OCI-M2 (cell line): ENCODE results near the gene LY6G6C.

ENCODE experiments used
- DNase-seq: peaks from one replicate; lab custom pipeline; 2025; ENCODE audit not compliant: unreplicated experiment; lab: John Stamatoyannopoulos, UW

The LY6G6C gene, protein sequence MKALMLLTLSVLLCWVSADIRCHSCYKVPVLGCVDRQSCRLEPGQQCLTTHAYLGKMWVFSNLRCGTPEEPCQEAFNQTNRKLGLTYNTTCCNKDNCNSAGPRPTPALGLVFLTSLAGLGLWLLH

DNA sequence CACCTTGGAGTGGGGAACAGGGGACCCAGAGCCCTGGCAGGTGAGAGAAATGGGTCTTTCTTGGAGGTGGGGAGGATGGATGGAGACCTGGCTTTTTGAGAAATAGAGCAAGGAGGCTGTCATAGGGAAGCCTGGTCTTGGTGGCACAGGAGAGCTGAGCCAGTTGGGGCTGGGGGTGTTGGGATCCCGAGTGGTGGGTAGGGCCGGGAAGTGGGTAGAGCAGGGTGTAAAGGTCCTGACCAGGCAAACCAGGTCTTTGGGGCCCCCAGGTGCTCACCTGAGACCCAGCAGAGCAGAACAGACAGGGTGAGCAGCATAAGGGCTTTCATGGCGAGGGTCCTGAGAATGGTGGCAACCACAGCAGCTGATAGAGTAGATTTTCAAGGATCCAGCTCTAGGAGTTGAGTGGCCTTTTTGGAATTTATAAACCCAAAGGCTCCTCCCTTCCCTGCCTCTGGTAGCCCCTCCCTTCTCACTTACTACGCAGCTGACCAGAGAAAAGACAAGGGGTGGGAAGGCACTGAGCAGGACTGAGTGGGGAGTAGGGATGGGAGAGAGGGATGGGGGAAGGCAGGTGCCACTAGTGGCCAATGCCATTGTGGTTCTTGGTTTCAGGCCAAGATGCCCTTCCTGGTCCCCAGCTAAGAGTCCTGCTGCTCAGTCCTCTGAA is at the start of gene LY6G6C:
Gene LY6G6C, minus strand, starts transcription at position 396 of the 670 bp plus-strand sequence. Its CDS starts 67 bp downstream, at position 329.
- DNase-seq = no peak

DNA sequence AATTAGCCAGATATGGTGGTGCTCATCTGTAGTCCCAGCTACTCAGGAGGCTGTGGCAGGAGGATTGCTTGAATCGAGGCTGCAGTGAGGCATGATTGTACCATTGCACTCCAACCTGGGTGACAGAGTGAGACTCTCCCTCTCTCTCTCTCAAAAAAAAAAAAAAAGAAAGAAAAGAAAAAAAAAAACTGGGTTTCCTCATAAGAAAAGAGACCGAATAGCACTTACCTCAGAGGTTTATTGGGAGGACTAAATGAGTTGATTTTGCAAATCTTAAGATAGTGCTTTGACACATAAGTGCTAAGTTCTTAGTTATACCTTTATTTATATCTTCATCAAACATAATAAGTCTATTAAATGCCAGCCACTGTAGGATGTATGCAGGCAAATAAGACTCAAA is 49.3 kb upstream of the LY6G6C start:
- DNase-seq = no peak

DNA sequence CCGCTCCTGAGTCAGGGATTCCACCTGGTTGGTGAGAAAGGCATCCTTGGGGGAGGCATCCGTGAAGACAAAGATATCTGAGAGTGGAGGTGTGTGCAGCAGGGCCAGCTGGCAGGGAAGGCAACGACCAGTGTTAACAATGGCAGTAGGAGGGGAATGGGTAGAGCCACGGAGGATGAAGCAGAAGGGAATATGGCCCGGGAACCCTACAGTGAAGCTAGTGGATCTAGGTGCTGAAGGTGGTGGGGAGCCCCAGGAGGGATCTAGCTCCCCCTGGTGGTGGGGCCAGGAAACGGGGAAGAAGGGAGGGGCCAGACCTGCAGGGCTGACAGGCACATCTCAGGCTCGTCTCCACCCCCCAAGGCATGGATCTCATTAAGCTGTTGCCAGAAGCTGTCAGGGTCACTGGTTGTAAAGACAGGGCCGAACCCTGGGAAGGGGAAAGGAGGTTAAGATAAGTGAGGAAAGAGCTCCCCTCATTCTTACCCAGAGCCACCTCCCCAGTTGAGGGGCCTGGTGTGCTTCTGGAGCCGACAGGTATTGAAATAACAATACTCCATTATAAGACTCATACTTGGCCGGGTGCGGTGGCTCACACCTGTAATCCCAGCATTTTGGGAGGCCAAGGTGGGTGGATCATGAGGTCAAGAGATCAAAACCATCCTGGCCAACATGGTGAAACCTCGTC is 48.3 kb upstream of the LY6G6C start:
- DNase-seq = peak; percentile 64

DNA sequence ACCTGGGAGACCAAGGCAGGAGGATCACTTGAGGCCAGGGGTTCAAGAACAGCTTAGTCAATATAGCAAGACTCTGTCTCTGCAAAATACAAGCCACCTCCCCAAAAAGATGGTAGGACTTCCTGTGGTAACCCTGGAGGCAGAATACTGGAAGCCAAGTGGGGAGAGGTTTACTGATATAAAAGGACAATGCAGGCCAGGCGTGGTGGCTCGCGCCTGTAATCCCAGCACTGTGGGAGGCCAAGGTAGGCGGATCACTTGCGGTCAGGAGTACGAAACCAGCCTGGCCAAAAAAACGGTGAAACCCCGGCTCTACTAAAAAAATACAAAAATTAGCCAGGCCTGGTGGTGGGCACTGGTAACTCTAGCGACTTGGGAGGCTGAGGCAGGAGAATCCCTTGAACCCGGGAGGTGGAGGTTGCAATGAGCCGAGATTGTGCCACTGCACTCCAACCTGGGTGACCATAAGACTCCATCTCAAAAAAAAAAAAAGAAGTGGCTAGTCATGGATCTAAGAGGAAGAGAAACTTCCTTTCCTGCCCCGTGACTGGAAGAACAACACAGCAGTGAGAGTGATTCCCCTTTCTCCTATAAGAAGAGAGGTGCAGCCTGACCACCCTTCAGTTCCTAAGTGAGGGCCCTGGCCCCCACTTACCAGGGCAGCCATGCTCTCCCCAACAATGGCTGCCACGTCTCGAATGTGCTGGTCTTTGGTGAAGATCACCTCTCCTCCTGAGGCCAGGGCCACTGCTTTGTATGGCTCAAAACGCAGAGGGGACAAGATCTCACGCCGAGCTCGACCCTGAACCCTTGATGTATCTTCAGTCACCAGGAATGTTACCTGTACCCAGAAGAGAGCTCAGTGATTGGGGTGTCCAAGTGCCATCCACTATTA is 47.1 kb upstream of the LY6G6C start:
- no peak for DNase-seq

DNA sequence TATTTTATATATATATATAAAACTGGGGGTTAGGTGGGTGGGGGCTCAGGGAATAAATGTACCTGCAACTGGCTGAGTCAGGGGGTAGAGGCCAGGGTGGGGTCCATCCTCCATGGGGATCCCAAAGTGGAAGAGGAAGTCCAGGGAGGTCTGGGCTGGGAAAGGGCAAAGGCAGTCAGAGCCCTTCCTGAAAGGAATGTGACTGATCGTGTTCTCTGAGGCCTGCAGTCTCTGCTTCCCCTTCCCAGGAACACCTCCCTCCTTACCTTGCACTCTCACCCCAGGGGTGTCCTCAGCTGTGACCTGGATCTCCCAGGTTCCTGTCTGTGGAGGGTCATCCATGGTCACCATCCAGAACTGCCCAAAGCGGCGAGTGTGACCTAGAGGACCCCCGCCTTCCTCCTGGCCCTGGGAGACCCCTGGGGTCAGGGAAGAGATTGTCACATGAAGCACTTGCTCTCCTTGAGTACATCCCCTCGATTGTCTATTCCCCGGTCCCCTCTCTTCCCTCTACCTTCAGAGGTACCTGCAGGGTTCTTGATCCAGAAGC is 45.6 kb upstream of the LY6G6C start:
- DNase-seq = no peak

DNA sequence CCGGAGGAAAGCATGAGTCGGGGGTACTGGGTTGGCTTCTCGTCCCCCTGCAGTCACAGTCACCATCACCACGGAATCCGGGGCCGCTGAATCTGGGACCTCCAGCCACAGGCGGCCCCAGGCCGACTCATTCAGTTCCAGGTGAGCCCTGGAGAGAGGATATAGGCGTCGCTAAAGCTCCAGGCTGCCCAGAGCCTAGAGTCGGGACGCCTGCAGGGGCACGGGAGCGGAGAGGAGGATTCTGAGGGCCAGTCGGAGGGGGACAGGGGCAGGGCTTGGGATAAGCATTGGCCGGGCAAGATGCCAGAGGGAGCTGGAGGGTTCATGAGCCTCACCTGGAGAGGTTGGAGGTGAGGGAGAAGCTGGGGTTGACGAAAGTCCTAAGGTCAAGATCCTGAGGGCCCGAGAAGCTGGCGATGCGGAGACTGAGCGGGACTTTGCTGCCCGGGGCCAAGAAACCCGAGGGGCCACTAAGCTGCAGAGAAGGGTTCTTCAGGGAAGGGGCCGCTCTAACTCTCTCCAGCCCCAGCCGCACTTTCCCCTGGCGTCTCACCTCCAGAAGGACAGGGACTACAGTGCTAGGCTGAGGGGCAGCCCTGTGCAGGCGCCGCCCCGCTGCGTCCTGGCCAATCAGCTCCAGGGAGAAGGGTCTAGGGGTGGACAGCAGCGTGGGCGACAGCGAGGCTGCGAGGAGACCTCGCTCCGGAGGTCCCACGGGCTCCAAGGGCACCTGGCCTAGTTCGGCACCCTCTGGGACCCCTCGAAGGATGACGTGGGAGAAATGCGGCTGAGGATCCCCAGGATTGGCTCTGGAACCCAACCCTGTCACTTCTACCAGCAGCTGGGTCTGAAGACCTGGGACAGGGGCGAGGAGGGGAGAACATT is 44.6 kb upstream of the LY6G6C start:
- DNase-seq = no peak

DNA sequence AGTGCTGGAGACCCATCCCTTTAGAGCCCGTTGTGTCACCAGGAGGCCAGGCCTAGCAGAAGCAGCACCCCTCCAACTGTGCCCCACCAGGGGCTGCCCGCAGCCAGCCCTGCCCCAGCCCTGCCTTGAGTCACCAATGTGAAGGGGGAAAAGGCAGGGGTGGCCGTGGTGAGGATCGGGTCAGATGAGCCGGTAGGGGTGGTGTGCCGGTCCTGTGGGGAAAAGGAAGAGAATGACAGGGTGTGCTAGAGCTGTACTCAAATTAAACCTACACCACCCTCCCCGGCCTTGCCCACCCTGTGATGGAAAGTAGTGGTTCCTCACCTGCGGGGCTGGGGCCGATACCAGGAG is 44.0 kb upstream of the LY6G6C start:
- DNase-seq = no peak

DNA sequence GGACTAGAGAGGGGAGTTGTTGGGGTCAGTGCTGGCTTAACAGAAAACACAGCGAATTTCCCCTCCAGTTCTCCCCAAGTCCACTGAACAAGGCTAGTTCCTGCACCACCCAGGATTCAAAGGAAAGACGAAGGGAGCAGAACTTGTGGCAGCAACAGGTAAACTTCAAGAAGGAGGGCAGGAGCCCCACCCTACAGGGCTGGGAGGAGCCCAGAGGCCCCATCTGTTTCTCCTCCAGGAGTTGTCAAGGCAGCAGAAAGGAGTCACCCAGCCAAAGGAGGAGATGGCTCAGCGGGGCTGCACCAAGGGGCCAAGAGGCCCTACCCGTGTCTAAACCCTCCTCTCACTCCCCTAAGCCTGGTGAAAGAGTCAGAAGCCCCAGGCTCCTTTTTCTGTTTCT is 42.7 kb upstream of the LY6G6C start:
- no peak for DNase-seq

DNA sequence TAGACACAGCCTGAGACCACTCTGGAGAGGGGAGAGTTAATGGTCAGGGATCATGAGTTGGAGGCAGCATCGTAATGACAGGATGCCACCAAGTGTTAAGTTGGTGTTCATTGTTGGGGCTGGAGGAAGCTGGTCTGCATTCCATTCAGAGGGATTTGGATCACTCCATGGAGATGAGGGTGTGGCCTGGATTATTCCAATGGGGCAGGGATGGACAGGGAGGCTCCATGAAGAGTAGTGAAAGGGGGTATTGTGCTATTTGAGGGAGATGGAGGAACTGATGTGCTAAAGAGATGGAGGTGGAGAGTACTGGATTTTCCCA is 42.0 kb upstream of the LY6G6C start:
- DNase-seq = no peak

DNA sequence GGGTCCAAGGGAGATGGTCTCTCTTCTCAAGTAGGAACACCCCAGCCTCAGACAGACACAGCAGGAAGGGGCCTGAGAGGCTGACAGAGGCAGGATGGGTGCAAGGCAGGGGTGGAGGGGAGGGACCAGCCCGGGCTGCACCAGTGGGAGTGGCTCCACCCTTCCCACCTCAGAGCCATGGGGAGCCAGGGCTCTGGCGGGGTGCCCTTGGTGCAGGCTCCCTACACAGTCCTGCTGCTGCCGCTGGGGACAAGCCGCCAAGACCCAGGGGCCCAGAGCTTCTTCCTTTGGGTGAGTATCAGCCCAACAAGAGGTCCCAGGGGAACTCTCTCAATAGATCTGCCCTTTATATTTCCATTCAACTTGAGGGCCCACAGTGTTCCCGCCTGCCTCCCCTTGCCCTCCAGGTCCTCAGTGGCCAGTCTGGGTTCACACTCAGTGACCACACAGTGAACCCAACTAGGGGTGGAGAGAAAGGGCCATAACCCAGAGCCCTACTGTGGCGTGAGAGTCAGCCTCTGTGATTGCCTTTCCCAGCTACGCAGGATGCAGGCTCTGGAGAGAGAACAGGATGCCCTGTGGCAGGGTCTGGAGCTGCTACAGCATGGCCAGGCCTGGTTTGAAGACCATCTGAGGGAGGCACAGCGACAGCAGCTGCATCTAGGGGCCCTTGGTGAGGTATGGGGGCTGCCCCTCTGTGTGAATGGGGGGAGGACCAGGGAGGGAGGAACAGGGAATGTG is 41.5 kb upstream of the LY6G6C start:
- DNase-seq = no peak

DNA sequence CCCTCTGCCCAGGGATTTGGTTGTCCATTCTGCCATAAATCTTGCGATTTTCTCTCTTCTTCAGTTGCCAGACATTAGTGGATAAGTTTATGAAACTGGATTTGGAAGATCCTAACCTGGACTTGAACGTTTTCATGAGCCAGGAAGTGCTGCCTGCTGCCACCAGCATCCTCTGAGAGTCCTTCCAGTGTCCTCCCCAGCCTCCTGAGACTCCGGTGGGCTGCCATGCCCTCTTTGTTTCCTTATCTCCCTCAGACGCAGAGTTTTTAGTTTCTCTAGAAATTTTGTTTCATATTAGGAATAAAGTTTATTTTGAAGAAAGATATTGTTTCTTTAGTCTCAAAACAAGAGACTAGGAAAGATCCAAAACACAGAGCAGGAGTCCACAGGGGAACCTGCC is 40.8 kb upstream of the LY6G6C start, which contains the start of gene SAPCD1:
Gene SAPCD1, plus strand, starts transcription at position 301 of the 400 bp plus-strand sequence. CDS start 399 bp downstream, outside the sequence.
- no peak for DNase-seq

DNA sequence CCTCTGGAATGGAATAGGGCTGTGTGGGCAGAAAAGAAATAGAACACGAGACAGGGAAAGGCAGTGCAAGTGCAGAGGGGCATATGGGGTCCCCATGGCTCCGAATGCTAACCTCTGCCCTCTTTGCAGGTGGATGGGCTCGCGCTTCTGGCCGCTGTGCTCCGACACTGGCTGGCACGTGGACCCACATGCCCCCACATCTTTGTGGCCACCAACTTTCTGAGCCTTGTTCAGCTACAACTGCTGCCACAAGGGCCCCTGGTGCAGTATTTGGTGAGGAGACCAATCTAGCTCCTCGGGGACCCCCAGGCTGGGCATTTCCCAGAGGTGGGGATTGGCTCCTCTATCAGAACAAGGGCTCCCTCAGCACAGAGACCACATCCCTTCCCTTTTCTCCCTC is 39.8 kb upstream of the LY6G6C start:
- no peak for DNase-seq

DNA sequence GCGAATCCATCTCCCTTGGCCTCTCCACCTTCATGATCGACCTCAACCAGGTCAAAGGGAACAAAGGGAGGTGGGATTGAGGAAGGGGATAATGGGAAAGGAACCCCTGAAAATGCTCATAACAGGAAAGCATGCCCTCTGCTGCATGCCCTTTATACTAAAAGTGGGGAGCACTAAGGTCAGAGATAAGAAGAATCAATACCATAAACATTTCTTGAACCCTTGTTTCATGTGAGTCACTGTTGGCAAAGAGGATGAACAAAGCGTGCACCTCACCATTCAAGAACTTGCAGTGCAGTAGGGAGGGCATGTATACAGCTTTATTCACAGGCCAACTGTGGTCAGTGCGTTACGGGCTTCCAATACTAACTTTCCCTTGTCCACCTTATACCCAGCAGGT is 39.2 kb upstream of the LY6G6C start:
- DNase-seq = no peak

DNA sequence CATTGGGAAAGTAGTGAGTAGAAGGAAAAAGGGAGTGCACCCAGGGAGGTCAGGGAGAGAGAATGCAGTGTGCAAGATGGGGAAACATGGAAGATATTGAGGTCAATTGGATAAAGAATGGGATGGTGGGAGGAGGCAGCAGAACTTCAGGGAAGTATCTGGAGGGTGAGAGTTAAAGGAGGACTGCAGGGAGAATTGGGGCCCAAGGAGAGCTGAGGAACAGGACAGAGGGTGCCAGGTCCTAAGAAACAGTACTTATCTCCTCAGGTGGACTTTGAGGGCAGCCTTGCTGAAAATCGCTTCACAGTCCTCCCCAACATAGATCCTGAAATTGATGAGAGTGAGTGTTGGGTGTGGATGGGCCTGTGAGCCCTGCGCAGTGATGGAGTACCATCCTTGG is 36.7 kb upstream of the LY6G6C start:
- DNase-seq = no peak

DNA sequence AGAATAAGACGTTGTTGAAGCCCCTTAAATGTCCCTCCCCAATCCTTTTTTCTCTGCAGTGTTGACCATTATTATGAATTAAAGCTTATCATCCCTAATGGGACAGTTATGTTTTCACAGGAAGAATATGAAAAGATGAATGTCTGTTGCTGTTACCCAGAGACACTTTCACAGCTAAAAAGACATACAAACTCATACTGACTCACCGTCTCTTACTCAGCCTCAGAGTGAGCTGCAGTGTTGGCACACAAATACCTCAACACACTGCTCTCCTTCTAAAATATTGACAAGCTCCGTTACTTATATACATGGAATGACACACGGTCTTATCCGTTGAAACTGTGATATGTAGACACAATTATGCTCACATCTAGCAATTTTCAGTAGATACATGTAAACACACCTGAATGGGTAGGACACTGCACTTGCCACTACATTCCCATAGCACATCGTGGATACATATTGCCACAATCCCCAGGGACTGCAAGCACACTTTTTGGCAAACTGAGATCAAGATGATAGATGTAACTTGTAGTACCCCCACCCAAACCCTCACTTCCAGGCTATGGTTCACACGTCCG is 31.3 kb upstream of the LY6G6C start:
- DNase-seq = no peak

DNA sequence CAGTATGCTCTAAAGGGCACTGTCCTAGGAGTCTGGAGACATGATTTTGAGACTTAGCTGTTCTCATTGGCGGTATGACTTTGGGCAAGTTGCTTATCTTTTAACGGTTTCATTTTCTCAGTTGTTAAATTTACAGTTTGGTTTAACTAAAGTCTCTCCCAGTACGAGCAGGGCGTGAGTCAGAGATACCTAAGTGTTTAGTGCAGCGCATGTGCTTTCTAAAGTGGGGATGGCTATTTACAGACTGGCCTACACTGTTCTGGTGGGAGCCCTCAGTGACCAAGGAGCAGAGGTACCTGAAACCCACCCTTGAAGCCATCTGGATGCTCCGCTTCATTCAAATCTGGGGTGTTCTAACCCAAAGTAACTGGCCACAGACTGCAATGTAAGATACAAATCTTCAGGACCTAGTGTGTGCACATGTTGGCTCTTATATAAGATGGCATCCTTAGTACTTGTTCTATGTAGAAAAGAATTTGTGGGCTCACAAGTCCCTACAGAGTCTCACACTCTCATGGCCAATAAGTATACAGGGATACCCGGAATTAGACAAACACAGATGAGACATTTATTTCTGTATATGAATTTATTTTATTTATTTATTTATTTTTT is 29.0 kb upstream of the LY6G6C start:
- no peak for DNase-seq

DNA sequence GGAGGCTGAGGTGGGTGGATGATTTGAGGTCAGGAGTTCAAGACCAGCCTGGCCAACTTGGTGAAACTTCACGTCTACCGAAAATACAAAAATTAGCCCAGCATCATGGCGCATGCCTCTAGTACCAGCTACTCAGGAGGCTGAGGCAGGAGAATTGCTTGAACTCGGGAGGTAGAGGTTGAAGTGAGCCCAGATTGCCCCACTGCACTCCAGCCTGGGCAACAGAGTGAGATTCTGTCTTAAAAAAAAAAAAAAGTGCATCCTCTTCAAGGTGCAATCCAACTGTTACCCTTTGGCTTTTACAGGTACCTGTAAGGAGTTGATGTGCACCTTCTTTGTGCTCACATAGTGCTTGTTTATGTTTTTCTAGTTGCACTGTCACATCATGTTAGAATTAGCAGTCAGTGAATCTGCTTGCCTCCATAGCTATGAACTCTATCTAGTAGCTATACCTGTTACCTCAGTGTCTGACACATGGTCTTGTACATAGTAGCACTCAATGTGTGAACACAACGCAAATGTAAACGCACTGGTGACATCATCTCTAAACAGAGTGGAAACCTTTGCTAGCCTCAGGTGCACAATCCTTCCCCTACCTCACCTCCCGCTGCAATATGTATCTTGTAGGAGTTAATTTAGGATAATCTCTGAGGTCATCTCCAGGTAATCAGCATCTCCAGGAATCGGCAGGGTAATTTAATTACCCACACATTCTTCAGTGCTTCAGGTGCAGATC is 27.9 kb upstream of the LY6G6C start:
- DNase-seq = no peak

DNA sequence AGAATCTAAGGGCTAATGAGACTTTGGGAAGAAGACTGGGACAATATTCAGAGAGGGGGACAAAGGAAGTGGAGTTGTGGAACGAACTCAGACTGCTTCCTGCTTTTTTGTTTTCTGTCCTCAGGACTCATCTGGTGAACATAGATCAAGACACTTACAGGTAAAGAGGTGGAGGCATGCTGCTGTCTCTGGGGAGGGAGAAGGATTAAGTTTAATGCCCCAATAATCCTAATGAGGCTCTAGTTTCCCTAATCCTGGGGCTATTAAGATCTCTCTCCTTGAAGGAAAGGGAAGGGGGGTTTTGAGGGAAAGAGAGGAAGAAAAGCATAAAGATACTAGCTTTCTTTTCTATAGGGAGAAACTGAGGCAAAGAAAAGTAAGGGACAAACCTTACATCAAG is 22.9 kb upstream of the LY6G6C start:
- no peak for DNase-seq
